Measurements from ENCODE around the gene AQP4.
A peak's percentile ranks its signal among the peaks of the same experiment; 100 is the strongest.

The AQP4 gene

DNA sequence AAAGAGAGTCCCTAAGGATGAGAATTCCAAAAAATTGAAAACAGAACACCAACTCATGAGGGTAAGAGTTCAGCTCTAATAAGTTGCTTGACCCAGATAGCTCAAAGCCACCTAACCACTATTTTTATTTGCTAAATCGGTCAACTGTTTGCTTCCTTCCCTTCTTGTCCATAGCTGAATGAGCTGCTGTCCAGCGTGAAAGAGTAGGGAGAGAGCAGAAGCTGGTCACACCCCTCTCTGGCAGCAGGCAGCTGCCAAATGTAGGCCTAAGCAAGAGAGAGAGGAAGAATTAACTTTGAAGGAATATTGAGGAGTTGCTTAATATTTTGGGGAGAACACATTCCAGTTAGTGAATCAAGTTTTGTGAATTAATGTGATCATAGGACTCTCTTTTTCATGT is 25.9 kb downstream of the AQP4 start:
- no peak for DNase-seq (ENCODE audit: low spot score)

DNA sequence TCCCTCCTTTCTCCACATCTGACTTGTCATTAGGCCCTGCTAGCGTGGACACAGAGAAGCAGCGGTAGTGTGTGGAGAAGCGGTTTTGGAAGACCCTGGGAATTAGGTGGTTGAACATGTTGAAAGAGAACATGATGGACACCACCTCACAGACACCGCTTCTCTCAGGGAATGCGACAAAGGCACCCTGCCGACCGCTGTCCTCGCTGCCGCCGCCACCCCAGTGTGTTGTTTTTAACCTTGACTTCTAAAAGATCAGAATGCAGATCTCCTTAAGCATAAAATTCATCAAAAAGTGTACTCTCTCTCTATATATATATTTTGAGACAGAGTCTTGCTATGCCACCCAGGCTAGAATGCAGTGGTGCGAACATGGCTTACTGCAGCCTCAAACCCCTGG is 33.2 kb downstream of the AQP4 start:
- DNase-seq (ENCODE audit: low spot score): no peak

- no peak for DNase-seq (ENCODE audit: low spot score)
These were observed 37.9 kb downstream of the AQP4 start for GRCh38 chr18:26827581-26827980.

- DNase-seq (ENCODE audit: low spot score): no peak
These were observed 38.8 kb downstream of the AQP4 start for GRCh38 chr18:26826656-26827235.

DNA sequence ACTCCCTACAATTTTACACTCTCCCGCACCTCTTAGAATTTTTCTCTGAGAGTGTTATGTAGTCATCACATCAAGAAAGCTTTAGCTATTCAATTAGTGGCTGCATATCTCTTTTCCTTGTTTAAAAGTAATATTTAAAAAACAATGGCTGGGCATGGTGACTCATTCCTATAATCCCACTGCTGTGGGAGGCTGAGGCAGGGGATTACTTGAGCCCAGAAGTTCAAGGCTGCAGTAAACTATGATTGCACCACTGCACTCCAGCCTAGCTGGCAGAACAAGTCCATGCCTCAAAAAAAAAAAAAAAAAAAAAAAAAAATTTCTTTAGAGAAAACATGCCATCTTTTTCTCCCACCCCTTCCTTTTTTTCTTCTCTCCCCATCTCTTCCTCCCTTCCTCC is 44.3 kb downstream of the AQP4 start:
- no peak for DNase-seq (ENCODE audit: low spot score)

GRCh38 chr18:26819046-26819445 is 46.5 kb downstream of the AQP4 start:
- no peak for DNase-seq (ENCODE audit: low spot score)

GRCh38 chr18:26818461-26818860 is 47.0 kb downstream of the AQP4 start:
- no peak for DNase-seq (ENCODE audit: low spot score)

- DNase-seq (ENCODE audit: low spot score): peak; percentile 75
These were observed 52.5 kb downstream of the AQP4 start for GRCh38 chr18:26813043-26813442.

DNA sequence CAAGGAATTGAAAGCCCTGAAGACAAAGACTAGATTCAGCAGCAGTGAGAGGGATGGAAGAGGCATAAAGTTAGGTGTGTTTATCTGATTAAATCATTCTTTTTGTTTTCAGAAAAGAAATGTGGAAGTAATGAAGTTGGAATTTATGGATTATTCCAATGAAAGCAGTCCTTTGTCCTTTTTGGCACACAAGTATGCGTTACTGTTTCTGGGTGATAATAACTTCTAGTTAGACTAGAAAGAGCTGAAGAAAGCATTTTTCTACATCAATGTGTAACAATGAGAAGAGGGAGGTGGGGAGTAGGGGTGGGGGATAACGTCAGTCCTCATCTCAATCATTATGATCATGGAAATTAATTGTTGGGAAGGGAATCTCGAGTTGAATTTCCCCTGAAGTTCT is 53.0 kb downstream of the AQP4 start:
- no peak for DNase-seq (ENCODE audit: low spot score)

- no peak for DNase-seq (ENCODE audit: low spot score)
These were observed 56.2 kb downstream of the AQP4 start for GRCh38 chr18:26809346-26809745.

- no peak for DNase-seq (ENCODE audit: low spot score)
These were observed 59.3 kb downstream of the AQP4 start for GRCh38 chr18:26806224-26806623.

GRCh38 chr18:26804519-26804918 is 61.0 kb downstream of the AQP4 start:
- no peak for DNase-seq (ENCODE audit: low spot score)

DNA sequence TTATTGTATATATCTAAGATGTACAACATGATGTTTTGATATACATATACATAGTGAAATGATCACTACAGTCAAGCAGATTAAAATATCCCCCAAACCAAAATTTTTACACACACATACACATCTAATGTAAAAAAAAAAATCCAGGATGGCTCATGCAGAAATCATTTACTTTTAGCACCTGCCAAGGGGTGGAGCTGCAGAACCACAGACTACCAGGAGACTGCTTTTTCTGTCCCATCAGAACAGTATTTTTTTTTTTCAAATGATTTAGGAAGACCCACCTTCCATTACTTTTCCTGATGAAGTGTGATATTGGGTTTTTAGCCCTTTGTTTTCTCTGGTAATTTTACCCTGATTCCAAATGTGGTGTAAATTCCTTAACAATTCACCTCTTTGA is 61.9 kb downstream of the AQP4 start:
- no peak for DNase-seq (ENCODE audit: low spot score)

DNA sequence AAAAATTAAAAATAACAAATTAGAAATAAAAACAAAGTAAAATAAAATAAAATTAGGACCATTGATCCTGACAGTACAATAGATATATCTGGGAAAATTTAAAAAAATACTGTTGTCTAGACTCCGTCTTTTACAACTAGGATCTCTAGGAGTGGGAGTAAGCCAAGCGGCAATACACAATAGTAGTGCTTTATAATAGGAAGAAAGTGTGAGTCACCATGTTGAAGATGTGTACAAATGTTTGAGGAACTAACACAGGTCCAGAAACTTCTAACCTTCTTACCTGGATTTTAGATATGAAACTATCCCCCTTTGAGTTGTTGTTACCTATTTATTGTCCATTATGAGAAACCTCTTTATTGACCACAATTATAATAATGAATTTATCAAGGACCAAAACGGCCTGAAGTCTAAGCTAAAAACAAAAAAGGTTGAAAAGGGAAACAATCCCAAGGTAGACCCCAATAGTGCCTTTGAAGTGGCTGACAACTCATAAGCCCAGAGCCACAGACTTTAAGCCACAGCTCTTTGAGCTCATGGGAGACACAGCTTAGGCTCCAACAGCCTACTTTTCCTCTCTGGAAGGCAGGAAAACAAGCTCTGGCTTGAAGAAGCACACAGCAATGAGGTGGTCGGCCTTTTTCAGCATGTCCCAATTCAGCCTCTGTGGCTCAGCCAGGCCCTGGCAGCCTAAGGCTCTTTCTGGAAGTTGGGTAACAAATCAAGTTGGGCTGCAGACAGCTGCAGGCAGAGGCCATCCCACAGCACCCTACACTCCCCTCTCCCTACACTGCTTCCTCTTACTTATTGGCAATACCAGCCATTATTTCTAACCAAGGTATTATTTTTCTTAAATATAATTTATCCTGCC is 62.9 kb downstream of the AQP4 start:
- no peak for DNase-seq (ENCODE audit: low spot score)

All from RKO (cell line).